Measurements from ENCODE around the gene POLA2.

Gene POLA2

GRCh38 chr11:65216830-65217229 is 44.9 kb upstream of the POLA2 start:
- no peak for TF ChIP-seq CTCF (IDR thresholded peaks at IDR 0.05)
- Mint-ChIP-seq H3K4me1 (peaks cover 55% of the 10 kb centered on the region), H3K9me3 (no peaks in the 10 kb centered on the region), H3K36me3 (ENCODE audit: low read depth) (no peaks in the 10 kb centered on the region), H3K27ac (no peak overlapping the region), H3K4me3 (no peak overlapping the region), H3K27me3 (ENCODE audit: low read depth, poor library complexity) (peaks cover 3% of the 10 kb centered on the region)
- no peak for DNase-seq

- H3K27ac Mint-ChIP-seq, result peak overlapping the region; percentile 27
Observed at GRCh38 chr11:65217441-65218423, 44.0 kb upstream of the POLA2 start.

GRCh38 chr11:65218446-65218845 is 43.3 kb upstream of the POLA2 start:
- peaks cover 45% of the 10 kb centered on the region for H3K4me1 Mint-ChIP-seq
- no peaks in the 10 kb centered on the region for H3K9me3 Mint-ChIP-seq
- peak overlapping the region; percentile 27 for H3K27ac Mint-ChIP-seq
- no peaks in the 10 kb centered on the region for H3K36me3 Mint-ChIP-seq (ENCODE audit: low read depth)
- no peak overlapping the region for H3K4me3 Mint-ChIP-seq
- DNase-seq, result no peak
- peaks cover 3% of the 10 kb centered on the region for H3K27me3 Mint-ChIP-seq (ENCODE audit: low read depth, poor library complexity)
- TF ChIP-seq CTCF (IDR thresholded peaks at IDR 0.05), result no peak

More at GRCh38 chr11:65217441-65218423, 44.0 kb upstream of the POLA2 start:
- no peak overlapping the region for H3K4me3 Mint-ChIP-seq
- peaks cover 3% of the 10 kb centered on the region for H3K27me3 Mint-ChIP-seq (ENCODE audit: low read depth, poor library complexity)
- DNase-seq, result no peak
- no peaks in the 10 kb centered on the region for H3K36me3 Mint-ChIP-seq (ENCODE audit: low read depth)
- no peaks in the 10 kb centered on the region for H3K9me3 Mint-ChIP-seq
- peaks cover 52% of the 10 kb centered on the region for H3K4me1 Mint-ChIP-seq
- no peak for TF ChIP-seq CTCF (IDR thresholded peaks at IDR 0.05)

GRCh38 chr11:65219930-65220213 is 41.9 kb upstream of the POLA2 start:
- Mint-ChIP-seq H3K36me3 (ENCODE audit: low read depth) (no peaks in the 10 kb centered on the region), H3K27ac (peak overlapping the region; percentile 24), H3K4me1 (peaks cover 38% of the 10 kb centered on the region), H3K9me3 (no peaks in the 10 kb centered on the region), H3K4me3 (no peak overlapping the region), H3K27me3 (ENCODE audit: low read depth, poor library complexity) (peaks cover 8% of the 10 kb centered on the region)
- no peak for DNase-seq
- TF ChIP-seq CTCF (IDR thresholded peaks at IDR 0.05), result no peak

- Mint-ChIP-seq H3K27me3 (ENCODE audit: low read depth, poor library complexity) (peaks cover 13% of the 10 kb centered on the region), H3K27ac (no peak overlapping the region), H3K36me3 (ENCODE audit: low read depth) (no peaks in the 10 kb centered on the region), H3K4me3 (no peak overlapping the region), H3K4me1 (peaks cover 40% of the 10 kb centered on the region), H3K9me3 (no peaks in the 10 kb centered on the region)
- no peak for TF ChIP-seq CTCF (IDR thresholded peaks at IDR 0.05)
- no peak for DNase-seq
Observed at GRCh38 chr11:65221026-65221425, 40.7 kb upstream of the POLA2 start.

- H3K27me3 Mint-ChIP-seq (ENCODE audit: low read depth, poor library complexity), result peaks cover 31% of the 10 kb centered on the region
- H3K27ac Mint-ChIP-seq, result no peak overlapping the region
- H3K4me1 Mint-ChIP-seq, result peaks cover 48% of the 10 kb centered on the region
- H3K9me3 Mint-ChIP-seq, result no peaks in the 10 kb centered on the region
- H3K36me3 Mint-ChIP-seq (ENCODE audit: low read depth), result no peaks in the 10 kb centered on the region
- H3K4me3 Mint-ChIP-seq, result no peak overlapping the region
- TF ChIP-seq CTCF (IDR thresholded peaks at IDR 0.05), result no peak
- no peak for DNase-seq
Observed at GRCh38 chr11:65223011-65223410, 38.8 kb upstream of the POLA2 start.
